NCI-H1930 (cell line): ENCODE data around the gene ZBTB38.

Experiments used
- DNase-seq, 2 experiments: peaks; one replicate each; lab custom pipeline; 2025; lab: John Stamatoyannopoulos, UW

The ZBTB38 gene

GRCh38 chr3:141368925-141369794, 856 bp downstream of the ZBTB38 start:
- no peak for DNase-seq

DNA sequence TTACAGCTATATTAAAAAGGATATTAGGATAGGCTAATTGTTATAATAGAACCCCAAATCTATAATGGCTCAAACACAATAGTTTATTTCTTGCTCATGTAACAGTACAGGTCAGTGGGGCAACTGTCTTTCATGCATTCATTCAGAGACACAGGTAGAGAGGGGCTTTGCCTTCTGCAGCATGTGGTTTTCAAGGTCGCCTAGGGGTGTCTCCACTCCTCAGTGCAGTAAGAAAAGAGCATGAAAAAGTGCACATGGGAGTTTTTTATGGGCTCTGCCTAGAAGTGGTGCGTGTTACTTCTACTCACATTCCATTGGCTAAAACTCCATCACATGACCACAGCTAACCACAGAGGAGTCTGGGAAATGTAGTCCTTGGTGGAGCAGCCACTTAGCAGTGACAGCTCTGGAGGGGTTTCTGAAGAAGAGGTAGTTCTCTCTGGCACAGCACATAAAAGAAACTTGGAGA, 1.8 kb downstream of the ZBTB38 start:
- DNase-seq, result peak; percentile 25 to 42

DNA sequence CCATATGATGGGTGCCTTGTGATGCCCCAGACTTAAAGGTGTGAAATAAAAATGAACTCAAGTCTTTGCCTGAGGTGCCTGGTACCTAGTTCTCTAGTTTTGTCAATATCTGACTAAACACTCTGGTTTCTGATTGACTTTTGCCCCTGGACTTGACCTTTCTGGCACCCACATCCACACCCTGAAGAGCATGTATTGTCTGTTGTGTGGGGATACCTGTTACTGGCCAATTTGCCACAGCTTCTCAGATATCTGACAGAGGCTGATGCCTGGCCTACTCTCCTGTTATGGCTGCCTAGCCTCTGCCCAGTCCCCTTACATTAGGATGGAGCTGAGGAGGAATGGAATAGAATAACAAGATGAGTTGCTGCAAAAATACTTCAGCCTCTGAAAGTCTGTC, 3.6 kb downstream of the ZBTB38 start:
- DNase-seq, result no peak

GRCh38 chr3:141372656-141373055, 4.4 kb downstream of the ZBTB38 start:
- no peak for DNase-seq

DNA sequence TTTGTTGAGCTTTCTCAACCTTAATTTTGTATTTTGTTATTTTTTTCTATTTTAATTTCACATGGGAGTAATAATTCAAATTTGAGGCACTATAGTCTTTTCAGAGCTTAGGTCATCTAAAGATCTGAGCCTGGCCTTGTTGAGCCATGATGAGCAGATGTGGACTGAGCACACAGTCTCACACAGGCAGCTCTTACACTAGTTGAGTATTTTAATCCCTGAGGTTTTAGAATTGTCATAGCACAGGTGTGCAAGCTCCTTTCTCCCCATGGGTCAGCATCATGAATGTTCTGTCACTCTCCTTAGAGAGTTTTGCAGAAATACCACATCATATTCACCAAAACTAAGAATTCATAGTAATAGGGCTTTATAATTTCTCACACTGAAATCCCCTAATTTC, 4.9 kb downstream of the ZBTB38 start:
- no peak for DNase-seq

DNA sequence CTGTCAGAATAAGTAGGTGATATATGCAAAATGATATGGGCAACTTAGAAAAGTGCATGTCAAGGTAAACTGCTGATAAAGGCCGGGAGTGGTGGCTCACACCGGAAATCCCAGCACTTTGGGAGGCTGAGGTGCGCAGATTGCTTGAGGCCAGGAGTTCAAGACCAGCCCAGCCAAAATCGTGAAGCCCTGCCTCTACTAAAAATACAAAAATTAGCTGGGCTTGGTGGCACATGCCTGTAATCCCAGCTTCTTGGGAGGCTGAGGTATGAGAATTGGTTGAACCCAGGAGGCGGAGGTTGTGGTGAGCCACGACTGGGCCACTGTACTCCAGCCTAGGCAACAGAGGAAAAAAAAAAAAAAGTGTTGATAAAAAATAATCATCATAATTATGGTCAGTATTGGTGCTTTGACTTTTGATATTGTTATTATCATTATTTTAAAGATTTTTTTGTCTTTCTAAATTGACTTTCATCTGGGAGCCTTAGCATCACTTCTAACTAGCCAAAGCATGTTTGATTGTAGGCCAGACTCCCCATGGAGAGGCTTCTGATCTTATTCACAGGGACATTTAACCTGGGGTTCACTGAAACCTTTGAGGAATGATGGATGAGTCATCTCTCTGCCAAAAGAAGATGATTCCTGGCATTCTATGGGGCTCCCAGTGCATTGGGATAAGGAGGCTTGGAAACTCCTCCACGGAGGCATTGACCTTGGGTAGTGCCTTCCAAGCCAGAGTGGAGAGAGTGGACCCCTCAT, 5.6 kb downstream of the ZBTB38 start:
- no peak for DNase-seq

GRCh38 chr3:141375381-141376301, 7.3 kb downstream of the ZBTB38 start:
- DNase-seq, result no peak

DNA sequence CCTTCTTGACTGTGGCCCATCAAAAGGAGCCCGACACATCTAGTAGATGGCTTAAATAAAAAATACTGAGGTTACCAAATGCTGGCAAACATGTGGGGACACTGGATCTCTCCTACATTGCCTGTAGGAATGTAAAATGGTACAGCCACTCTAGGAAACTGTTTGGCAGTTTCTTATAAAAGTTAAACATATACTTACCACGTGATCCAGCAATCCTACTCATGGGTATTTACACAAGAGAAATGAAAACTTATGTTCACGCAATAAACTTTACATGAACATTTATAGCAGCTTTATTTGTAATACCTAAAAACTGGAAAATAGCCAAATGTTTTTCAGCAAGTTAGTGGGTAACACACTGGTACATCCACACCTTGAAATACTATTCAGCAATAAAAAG, 9.1 kb downstream of the ZBTB38 start:
- no peak for DNase-seq

DNA sequence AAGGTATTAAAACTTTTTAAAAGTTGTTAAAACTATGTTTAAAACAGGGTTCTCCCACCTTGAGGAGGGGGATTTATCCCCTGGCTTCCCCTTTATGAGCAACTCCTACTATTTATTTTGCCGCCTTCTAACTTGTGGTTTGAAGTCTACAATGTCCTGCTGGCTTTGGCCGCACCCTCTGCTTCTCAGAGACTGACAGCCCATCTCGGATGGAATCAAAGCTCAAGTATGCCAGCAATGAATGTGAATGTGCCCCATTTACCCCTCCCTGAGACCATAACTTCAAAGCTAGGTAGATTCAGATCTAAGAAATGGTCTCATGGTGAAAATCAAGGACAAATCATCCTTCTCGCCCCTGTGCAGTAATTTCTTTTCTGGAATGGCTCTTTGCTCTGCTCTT, 10.3 kb downstream of the ZBTB38 start:
- no peak for DNase-seq

DNA sequence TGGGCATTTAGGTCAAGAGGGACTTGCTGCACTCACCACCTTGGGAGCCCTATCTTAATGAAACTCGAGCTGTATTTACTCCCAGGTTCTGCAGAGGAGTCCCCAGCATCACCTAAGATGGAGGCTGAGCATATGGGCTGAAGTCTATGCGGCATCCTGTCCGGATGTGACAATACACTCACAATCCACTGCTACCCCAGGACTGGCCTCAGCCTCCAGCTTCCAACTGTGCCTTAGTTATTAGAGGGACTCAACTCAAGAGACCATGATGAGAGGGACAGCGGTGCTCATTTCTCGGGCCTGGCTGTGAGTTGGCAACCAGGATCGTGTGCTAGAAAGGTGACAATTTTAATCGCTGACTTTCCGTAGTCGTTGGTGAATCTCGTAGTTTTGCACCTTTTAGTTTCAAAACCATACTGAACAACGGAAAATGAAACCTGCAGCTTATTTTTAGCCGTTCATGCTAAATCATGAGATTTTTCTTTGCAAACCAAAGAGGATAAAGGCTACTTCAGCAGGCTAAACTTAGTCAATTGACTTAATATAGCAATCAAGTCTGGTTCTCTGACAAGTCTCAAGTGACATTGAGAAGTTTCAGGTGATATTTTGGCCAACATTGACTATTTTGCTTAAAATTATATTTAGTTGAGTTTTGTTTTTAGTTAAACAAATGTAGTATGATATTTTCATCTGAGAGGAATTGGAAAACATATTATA, 11.1 kb downstream of the ZBTB38 start:
- no peak for DNase-seq

DNA sequence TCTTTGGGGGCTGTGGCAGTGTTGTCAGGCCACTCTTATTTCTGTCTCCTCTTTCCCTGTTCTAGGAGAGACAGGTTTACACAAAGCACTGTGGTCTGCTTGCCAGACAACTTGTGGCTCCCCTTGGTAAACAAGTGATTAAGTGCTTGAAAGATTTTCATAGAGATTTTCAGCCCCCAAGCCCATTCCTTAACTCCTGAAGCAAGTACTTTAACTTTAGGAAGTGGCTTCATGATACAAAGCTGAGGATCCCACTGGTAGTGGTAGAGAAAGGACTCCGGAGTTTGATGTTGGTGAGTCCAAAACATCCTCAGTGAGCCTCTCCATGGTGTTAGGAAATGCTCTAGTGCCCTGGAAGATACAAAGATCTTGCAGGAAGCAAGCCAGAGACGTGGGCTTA, 12.0 kb downstream of the ZBTB38 start:
- no peak for DNase-seq

DNA sequence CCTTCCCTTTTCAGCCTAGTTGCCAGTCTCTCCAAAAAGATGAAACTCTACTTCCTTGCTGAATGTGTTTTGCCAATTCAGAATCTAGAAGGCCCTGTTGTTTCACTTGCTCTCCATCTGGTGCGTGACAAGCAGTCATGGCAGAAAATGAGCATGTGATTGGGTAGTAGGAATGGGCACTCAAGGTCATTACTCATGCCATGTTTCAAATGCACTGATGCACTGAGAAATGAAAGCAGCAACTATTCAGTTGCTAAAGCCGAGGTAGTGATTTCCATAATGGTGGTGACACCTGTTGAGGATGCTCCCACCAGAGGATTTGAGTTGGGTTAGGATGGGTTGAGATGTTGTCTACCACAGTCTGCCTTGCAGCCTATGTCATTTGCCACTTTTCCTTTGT, 12.7 kb downstream of the ZBTB38 start:
- no peak for DNase-seq

- DNase-seq, result no peak
Observed at GRCh38 chr3:141382571-141382970, 14.3 kb downstream of the ZBTB38 start.

- DNase-seq, result peak in 1 of 2 experiments; percentile 74
Observed at GRCh38 chr3:141383555-141384129, 15.3 kb downstream of the ZBTB38 start.

DNA sequence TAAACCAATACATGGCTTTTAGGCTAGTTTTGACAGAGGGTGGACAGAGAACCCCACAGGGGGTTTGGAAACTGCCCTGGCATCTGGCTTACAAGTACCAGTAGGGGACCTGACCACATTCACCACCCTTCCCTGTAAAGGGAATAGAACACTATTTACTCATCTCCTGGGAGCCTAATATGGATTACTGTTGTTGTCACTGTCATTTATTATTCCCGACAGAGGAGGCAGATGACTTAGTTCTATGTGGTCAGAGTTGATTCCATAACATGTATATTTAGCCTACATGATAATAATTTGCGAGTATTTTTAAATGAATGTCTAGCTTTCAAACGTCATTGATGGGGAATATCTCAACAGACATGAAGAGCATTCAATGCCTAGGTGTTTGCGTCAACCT, 15.9 kb downstream of the ZBTB38 start:
- peak in 1 of 2 experiments; percentile 64 for DNase-seq

- DNase-seq, result no peak
Observed at GRCh38 chr3:141384575-141384974, 16.3 kb downstream of the ZBTB38 start.

DNA sequence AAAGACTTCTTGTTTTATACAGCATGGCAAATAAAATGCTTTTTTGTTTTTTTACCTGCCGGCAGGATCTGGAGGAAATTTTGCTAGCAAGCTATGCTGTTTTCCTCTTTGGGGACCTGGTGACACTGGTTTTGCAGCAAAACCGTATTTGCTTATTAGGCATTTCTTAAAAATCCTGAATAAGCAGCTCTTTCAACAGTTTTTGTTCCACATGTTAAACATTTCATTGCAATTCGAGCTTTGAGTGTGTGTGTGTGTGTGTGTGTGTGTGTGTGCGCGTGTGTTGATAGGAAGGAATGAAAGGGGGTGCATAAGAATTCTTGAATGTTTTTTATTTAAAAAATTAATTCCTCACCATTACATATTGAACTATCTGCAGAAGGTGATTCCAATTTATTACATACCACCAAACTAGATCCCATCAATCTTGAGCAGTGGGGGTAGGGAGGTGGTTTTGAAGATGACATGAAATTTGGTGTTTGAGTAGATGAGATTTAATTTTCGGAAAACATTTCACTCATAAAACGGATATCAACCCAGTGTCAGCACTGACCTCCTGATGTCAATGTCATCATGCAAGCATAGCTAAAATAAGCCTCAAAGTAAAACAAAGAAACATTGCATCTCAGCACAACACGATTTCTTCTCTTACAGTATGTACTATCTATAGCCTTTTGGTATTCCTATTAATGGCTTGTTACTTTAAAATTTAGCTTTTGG, 17.3 kb downstream of the ZBTB38 start:
- DNase-seq, result no peak

DNA sequence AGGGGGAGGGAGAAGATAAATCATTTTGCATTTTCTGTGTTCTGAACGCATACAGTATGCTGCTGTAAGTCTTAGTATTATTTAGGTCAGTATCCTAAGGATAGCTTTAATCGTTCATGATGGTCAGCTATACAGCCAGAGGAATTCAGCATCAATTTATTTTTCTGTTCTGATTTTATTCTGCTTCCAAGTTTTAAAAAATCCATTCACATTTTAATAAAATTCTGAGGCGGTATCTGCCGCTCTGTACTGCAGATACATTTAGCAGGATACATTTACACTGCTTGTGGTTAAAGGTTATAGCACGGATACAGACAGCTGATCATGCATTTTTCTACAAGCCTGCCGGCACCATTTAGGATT, 17.8 kb downstream of the ZBTB38 start:
- DNase-seq, result no peak

DNA sequence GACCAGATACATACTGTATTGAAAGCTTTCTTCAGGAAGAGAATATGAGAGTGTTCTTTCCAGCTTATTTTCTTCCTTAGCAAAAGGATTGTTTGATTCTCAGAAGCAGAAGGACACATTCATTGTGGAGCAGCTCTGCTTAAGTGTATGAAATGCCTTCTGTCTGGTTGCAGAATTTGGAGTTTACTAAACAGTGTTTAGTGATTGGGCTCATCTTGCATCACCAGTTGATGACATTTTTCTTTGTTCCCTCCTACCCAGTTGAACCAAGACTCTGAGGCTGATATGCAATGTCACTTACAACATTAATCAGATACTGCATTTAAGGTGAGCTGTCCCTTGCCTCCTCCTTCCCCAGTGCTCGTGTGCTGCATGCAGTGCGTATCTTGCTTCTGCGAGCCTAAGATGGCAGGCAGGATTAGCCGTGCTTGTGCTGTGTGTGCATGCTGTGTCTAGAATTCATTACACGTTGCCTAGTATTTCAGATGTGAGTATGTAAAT, 18.4 kb downstream of the ZBTB38 start:
- peak; percentile 28 to 33 for DNase-seq

DNA sequence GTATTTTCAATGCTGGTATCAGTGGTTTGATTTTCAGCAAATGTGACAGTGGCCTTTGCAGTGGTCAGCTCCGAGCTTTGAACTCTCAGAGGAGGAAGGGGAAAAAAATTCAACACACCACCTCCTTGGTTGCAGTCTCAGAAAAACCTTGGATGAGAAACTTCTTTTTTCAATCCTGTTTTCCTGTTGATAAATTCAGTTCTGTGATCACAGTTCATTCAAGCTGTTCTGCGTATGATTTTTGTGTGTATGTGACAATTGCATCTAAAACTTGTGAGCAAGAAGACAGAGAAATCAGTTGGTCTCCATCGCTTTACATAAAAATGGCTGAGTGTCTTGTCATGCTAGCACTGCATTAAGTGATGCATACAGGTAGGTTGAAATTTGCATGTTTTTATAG, 19.2 kb downstream of the ZBTB38 start:
- DNase-seq, result no peak
